Left lung (tissue), 10 donors: ENCODE measurements around the gene TAOK1. TPM values are rescaled to one million over a fixed set of nuclear protein-coding genes. Genes with fewer than 3 reads are reported as not detected.

Experiments used
- ATAC-seq: fragments of 200-7000 bp; cut with Tn5 transposase; one replicate; pipeline ENCODE4 v1.9.1; 2020; ENCODE audit warnings: moderate library complexity
- DNase-seq, 4 donors: peaks; one replicate each; pipeline ENCODE4 v3.0.0-alpha.2; 2013 to 2020
- H3K27ac ChIP-seq, 2 donors: fragments of 200-600 bp; sonication (generic) in 1 of 2; one replicate each; pipeline versions ENCODE4 v1.5.0 to v1.8.0; 2020 to 2021
- H3K27me3 ChIP-seq, 2 donors: fragments of 200-600 bp; sonication (generic) in 1 of 2; one replicate each; pipeline versions ENCODE4 v1.5.0 to v1.8.0; 2020 to 2021
- H3K36me3 ChIP-seq, 2 donors: fragments of 200-600 bp; sonication (generic) in 1 of 2; one replicate each; pipeline versions ENCODE4 v1.5.0 to v1.8.0; 2020 to 2021
- H3K4me1 ChIP-seq, 2 donors: fragments of 200-600 bp; one replicate each; pipeline ENCODE4 v1.8.0; 2021
- H3K4me3 ChIP-seq, 2 donors: fragments of 200-600 bp; sonication (generic) in 1 of 2; one replicate each; pipeline versions ENCODE4 v1.5.0 to v1.8.0; 2020 to 2021; ENCODE audit warnings: mild to moderate bottlenecking in 1 of 2
- H3K9me3 ChIP-seq, 2 donors: fragments of 200-600 bp; sonication (generic) in 1 of 2; one replicate each; pipeline versions ENCODE4 v1.5.0 to v1.8.0; 2020 to 2021
- CTCF ChIP-seq, 2 donors: fragments of 200-600 bp; sonication (generic) in 1 of 2; IDR thresholded peaks; one replicate each; pipeline versions ENCODE4 v1.5.0 to v1.8.0; 2021; ENCODE audit warnings: antibody characterized with exemption in 2 of 2
- intact Hi-C, 2 donors: fragments of 100-400 bp; cut with DNase I; formaldehyde crosslinking; loops; one replicate each; pipeline versions ENCODE4 v1.11.2 to v1.14.2; 2022
- polyA plus RNA-seq, 6 donors: library from polyadenylated mRNA; unstranded; fragments of 120-200 nt; gene quantifications; one replicate each; pipeline ENCODE4 v1.2.1, GENCODE V29; 2013; ENCODE audit not compliant: insufficient read length in 6 of 6
- total RNA-seq, 2 donors: library from RNA; stranded (reverse); fragmentation: NEBNext Ultra II Directional; extraction: Animal tissue kit (Norgen Biotek cat#: 25700); gene quantifications; one replicate each; pipeline ENCODE4 v1.2.1, GENCODE V29; 2021
- donor health status: DM: no; HTN: yes; CAD: no.
- donor health status: DM: no; HTN: no; CAD: no.

Gene TAOK1
- total and polyA plus RNA-seq, 8 donors: 43.4 to 66.0 (median 46.3) TPM

- peaks cover 0 to 20% of the 10 kb centered on the region in 2 donors for H3K4me1 ChIP-seq
- intact Hi-C loops: no loop called here
- no peak overlapping the region for H3K27ac ChIP-seq
- H3K4me3 ChIP-seq: no peak overlapping the region
- peak; percentile 4 for ATAC-seq
- H3K36me3 ChIP-seq: peaks cover 0 to 88% of the 10 kb centered on the region in 2 donors
- H3K27me3 ChIP-seq: no peaks in the 10 kb centered on the region
- peak in 1 of 4 donors; percentile 64 for DNase-seq
- no peaks in the 10 kb centered on the region for H3K9me3 ChIP-seq
- TF ChIP-seq CTCF (IDR thresholded peaks at IDR 0.05): no peak
Measured at GRCh38 chr17:29577385-29578211, 187.4 kb downstream of the TAOK1 start.

GRCh38 chr17:29578626-29579485 lies 188.7 kb downstream of the TAOK1 start:
- Histone ChIP-seq H3K36me3 (peaks cover 0 to 85% of the 10 kb centered on the region in 2 donors), H3K4me1 (peaks cover 0 to 16% of the 10 kb centered on the region in 2 donors)
- intact Hi-C loops: no loop called here

GRCh38 chr17:29579866-29580771 lies 190.0 kb downstream of the TAOK1 start:
- Histone ChIP-seq H3K36me3 (peaks cover 0 to 73% of the 10 kb centered on the region in 2 donors), H3K27me3 (no peaks in the 10 kb centered on the region), H3K27ac (no peak overlapping the region), H3K4me1 (peaks cover 4 to 28% of the 10 kb centered on the region in 2 donors), H3K4me3 (no peak overlapping the region), H3K9me3 (no peaks in the 10 kb centered on the region)
- intact Hi-C loops: no loop called here
- peak; percentile 42 to 96 (median 84) for DNase-seq
- peak; percentile 93 for ATAC-seq
- TF ChIP-seq CTCF (IDR thresholded peaks at IDR 0.05): peak; percentile 72 to 95

More at GRCh38 chr17:29578626-29579485, 188.7 kb downstream of the TAOK1 start:
- Histone ChIP-seq H3K27ac (no peak overlapping the region), H3K4me3 (no peak overlapping the region), H3K9me3 (no peaks in the 10 kb centered on the region), H3K27me3 (no peaks in the 10 kb centered on the region)
- ATAC-seq (no peak), DNase-seq (peak in 1 of 4 donors; percentile 45)
- TF ChIP-seq CTCF (IDR thresholded peaks at IDR 0.05): no peak

GRCh38 chr17:29581583-29582253 lies 191.6 kb downstream of the TAOK1 start:
- ATAC-seq (no peak), DNase-seq (peak in 1 of 4 donors; percentile 67)
- no peak overlapping the region for H3K27ac ChIP-seq
- peaks cover 0 to 57% of the 10 kb centered on the region in 2 donors for H3K36me3 ChIP-seq
- TF ChIP-seq CTCF (IDR thresholded peaks at IDR 0.05): no peak
- no peaks in the 10 kb centered on the region for H3K9me3 ChIP-seq
- H3K27me3 ChIP-seq: no peaks in the 10 kb centered on the region
- peaks cover 4 to 44% of the 10 kb centered on the region in 2 donors for H3K4me1 ChIP-seq
- H3K4me3 ChIP-seq: no peak overlapping the region
- intact Hi-C loops: no loop called here
